Measurements from ENCODE around the gene ACOT12. TPM values are rescaled to one million over a fixed set of nuclear protein-coding genes. Genes with fewer than 3 reads are reported as not detected.
"Not testable (repeated sequence)": the region's sequence is repeated elsewhere in the genome, so short reads cannot be mapped to it uniquely, and the experiment has no call there.

Gene ACOT12
- total RNA-seq, result 1.6 TPM

DNA sequence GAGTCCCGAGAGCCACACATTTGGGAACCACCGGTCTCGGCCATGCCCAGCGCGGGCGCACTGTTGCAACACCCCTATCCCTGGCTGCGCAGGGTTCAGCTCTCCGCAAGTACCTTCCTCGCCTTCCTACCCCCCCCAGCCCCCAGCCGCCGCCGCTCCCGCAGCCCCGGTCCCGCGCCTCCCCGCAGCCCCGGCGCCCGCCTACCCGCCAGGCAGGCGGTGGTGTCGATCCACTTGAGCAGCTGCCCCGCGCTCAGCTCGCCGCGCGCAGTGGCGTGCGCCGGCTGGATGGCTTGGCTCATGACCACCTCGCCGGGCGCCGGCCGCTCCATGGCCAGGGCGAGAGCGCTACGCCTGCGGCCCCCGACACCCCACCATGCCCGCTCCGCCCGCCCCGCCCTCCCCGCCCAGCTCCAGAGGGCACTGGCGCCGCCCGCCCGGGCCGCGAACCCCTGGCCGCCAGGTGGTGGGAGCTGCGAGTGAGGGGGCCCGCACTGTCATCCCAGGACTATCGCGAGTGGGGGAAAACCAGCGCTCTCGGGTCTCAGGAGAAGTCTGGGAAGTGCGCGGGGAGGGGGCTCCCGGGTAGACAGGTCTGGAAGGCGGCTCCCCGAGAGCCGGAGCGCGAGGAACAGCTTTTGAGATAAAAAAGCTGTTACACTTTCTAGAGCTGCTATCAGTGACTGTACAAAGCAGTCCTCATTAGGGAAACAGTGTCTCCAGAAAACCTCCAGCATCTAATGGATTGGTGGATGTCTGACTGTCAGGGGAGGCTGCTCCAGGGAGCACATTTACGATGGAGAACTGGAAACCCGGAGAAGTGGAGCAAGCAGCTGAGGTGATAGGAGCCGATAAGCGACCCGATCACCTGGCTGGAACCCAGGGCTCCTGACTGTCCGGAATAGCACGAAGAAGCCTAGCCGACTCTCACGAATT is at the start of gene ACOT12:
Gene ACOT12, minus strand, starts transcription at position 352 of the 936 bp plus-strand sequence. Its CDS starts 20 bp downstream, at position 332.
- DNase-seq (ENCODE audit: low spot score in 2 of 2) (peak in 1 of 2 donors; percentile 32), FAIRE-seq (no peak)

DNA sequence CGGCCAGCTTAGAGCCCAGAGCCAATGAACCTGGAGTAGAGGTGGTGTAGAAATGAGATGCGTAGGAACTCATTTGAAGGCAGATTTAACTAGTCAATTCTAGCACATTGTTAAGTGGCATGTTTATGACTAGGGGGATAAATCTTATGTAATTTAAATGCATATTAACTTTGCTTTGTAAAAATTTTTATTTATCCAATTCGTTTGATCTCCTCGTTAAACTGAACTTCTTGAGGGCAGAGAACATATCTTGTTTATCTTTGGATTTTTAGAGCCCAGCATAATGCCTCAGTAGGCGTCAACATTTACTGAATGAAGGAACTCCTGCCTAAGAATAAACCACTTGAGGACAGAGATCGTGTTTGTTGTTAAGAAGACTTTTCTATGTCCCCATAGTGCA is 41.1 kb upstream of the ACOT12 start:
- DNase-seq (ENCODE audit: low spot score in 2 of 2) (no peak), FAIRE-seq (no peak)

DNA sequence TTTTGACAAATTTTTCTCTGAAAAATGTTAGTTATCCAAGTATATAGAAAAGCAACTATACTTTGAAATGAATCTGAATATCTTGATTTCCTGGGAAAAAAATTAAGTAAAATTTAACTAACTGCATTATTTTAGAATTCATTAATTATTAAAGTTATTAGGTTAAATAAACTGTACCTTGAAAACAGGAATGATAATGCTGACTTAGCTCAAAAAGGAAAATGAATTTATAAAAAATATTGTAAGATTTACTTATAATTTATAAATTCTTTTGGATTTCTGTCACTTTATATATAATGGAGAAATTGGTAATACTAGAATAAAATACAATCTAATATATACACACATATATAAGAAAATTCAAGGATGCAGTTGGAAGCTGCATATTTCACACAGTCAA is 36.1 kb upstream of the ACOT12 start:
- DNase-seq (ENCODE audit: low spot score in 2 of 2) (no peak), FAIRE-seq (peak; percentile 85)

DNA sequence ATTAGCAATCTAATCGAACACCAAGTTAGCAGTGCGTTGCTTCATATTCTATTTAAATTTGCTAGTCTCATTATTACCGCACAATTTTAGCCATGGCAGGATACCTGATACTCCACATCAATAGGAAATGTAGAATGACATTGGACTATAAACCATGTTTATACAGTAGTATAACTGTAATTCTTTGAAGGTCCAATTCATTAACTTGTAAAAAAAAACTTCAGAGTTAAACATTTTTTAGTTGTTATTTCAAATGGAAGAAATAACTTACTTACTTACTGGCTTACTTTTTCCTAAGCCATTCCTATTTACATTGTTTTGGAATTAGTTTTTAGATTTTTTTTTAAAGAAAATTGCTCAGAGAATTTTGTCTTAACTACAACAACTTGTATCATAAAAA is 35.4 kb upstream of the ACOT12 start:
- FAIRE-seq, result peak; percentile 47
- DNase-seq (ENCODE audit: low spot score in 2 of 2), result no peak

DNA sequence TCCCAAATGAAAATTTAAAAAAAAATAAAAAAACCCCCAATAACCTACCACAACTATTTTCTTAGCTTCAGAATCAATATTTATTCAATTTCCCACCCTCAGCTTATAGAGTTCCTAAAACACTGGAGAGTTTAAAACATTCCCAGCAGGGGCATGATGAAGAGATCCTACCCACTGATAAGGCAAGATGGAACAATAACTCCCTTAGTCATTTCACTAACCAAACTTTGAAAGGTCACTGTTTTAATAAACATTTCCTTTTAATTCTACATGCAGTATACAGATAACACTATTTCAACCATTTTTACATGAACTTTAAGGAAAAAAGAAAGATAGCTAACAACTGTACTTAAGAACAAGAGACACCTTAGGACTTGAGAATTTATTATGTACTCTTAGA is 34.9 kb upstream of the ACOT12 start:
- DNase-seq (ENCODE audit: low spot score in 2 of 2) (no peak), FAIRE-seq (no peak)

DNA sequence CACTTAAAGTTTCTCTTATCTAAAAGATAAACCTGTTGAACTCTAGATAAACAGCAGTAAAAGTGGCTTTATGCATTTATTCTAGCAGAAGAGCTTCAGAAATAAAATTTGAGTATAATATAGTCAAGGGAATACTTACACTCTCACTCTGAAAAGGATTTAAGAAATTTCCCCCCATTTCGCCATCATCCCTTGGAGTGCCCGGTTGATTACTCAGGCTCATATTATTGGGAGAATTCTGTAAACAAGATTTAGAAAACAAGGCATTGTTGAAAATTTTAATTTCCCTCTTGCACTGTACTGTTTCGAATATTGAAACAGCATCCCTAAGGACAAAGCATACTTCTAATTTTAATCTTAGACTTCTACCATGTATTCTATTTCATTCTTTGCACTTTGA is 34.5 kb upstream of the ACOT12 start:
- FAIRE-seq (no peak), DNase-seq (ENCODE audit: low spot score in 2 of 2) (no peak)

DNA sequence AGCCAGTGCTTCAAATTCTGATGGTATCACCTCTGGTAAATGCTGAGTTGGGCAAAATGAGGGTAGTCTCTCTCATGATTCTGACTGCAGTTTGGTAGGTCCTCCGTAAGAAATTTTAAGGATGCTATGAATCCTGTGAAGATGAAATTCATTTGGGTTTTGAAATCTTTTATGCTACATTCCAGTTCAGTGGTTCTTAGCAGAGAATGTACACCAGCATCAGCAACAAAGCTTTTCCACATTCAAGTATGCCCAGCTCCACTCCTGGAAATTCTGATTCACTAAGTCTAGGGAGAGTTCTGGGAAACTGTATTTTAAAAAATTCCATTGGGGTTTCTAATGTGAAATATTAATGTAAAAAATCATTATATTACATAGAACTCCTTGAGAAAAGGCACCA is 33.6 kb upstream of the ACOT12 start:
- FAIRE-seq, result no peak
- no peak for DNase-seq (ENCODE audit: low spot score in 2 of 2)

DNA sequence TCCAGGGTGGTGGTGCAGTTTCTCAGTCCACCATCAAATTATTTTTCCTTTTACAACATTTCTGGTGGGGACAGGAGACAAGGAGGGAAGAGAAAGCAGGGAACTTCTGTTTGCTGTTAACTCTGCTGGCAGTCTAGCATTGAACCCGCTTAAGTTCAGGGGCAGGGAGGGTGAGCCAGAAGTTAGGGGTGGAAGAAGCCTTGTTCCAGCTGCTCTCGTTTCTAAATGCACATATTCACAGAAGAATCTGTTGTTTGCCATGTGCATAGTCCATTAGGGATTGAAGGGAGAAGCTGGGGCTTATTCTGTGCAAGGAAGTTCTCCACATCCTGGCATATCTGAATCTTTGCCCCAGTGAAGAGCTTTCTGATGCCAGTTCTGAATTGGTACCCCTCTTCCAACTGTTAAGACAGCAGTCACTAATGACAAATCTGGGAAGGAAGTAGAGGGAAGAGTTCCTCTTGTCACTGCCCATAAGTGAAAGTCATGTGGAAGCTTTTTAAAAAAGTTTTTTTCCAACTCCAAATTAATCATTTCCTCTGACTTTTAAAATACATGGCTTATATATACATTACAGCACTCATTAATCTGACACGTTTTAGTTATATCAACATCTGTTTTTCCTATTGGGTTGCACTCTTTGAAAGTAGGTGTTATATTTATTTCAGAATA is 32.6 kb upstream of the ACOT12 start:
- no peak for DNase-seq (ENCODE audit: low spot score in 2 of 2)
- no peak for FAIRE-seq

DNA sequence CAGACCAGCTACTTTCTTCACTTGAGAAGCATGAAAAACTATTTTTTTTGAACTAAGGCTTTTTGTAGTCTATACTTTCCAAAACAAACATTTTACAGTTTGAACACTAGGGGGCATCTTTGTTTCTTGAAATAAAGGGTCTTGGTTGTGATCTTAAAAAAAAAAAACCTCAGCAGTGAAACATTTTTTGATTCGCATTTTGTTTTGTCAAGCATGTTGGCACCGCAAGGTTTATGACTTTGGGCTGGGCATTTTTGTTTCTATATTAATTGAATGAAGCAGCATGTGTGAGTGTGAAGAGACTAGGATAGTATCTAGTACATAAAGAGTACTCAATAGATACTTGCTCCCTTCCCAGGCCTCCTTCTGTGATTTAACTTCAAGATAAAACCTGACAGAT is 31.6 kb upstream of the ACOT12 start:
- FAIRE-seq (peak; percentile 89), DNase-seq (ENCODE audit: low spot score in 2 of 2) (peak; percentile 17 to 41)

DNA sequence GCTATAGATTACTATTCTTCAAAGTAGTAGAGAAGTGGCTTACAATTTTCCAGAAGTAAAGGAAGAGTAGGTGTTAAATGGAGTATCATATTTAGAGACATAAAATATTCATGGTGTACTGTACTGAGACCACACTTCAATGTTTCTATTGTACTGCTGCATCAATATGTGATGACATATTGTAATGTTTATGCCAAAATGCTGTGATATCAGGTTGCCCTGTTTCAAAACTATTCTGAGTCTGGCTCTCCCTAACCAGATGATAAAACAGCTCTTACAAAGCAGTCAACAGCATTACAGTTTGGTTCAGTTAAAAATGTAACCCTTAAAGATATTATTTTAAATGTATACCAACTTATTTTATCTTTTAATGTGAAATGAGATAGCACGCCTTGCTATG is 30.8 kb upstream of the ACOT12 start:
- DNase-seq (ENCODE audit: low spot score in 2 of 2) (no peak), FAIRE-seq (no peak)

DNA sequence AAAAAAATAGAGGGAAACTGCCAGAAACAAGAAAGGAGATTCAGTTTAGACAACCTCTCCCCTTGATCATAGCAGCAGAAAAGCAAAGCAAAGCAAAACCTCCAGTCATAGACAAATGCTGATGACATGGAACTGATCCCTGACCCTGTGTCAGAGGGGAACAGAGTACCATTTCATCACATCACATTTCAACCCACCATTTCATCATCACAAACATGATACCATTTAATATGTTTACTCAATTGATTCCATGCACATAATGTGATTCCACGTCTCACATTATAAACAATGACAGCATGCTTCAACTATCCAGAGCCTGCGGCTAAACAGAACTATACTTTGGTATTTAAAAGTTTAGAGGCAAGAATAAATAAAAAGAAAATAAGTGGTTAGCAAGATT is 28.7 kb upstream of the ACOT12 start:
- DNase-seq (ENCODE audit: low spot score in 2 of 2) (no peak), FAIRE-seq (no peak)

DNA sequence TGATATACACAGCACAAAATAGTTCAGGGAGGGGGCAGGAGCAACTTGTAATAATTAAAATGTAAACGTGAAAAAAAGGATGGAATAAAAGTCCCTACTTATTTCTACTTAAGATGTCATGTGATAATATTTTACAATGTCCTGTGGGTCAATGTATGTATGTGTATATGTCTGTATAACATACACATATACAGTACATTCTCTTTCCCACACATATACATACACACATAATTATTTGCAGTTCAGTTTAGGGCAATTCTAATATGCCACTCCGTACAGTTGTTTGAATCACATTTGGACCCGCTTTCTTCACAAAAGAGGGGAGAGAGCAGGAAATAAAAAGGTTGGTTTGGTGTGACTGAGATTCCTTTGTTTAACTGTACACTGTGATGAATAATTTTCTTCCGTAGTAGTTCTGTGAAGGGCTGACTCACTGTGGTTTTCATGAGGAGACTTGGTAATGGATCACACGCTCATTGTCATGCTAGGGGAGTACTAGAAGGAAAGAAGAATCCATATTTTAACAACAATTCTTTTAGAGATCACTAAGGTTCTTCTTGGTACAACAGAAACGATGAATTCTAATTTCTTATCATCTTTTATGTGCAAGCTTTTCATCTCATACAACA is 26.2 kb upstream of the ACOT12 start:
- no peak for FAIRE-seq
- DNase-seq (ENCODE audit: low spot score in 2 of 2), result no peak

DNA sequence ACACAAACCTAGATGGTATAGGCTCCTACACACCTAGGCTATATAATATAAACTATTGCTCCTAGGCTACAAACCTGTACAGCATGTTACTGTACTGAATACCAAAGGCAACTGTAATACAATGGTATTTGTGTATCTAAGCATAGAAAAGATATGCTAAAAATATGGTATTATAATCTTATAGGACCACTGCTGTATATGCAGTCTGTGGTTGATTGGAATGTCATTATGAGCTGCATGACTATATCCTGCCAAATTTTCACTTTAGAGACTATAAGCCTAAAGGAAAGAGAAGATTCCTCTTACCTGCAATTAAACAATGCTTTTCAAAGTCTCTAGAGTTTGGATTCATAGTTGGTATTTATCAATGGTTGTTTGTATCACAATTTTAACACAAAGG is 24.7 kb upstream of the ACOT12 start:
- DNase-seq (ENCODE audit: low spot score in 2 of 2) (no peak), FAIRE-seq (no peak)

DNA sequence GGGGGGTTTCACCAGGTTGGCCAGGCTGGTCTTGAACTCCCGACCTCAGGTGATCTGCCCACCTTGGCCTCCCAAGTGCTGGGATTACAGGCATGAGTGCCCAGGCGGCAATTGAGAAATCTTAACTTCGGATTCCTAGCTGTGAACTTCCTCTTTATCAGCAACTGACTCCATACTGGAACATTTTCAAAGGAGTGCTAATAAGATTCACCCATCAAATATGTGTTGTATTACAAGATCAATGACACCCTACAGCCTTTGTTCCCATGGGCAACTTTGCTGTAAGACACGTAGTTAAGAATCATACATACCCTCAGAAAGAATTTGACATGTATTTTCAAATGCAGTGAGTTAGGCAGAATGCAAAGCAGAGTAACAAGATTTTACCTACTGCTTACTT is 23.1 kb upstream of the ACOT12 start:
- DNase-seq (ENCODE audit: low spot score in 2 of 2), result no peak
- FAIRE-seq, result no peak

DNA sequence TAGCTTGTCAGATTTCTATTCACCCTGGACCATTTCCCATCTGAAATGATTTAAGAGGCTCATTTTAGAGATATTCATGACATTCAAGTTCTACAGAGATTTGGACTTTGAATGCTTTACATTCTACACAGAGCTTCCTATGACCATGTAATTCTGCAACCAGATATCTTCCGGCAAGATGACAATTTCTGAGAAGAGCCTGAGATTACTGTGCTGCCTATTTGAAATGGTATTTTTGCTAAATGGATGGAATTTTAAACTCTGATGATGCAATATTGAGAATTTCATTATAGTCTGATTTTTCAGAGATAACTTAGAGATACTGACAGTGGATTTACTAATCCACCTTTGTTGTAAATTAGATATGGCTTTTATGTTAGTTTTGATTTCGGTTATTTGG is 16.0 kb upstream of the ACOT12 start:
- no peak for DNase-seq (ENCODE audit: low spot score in 2 of 2)
- no peak for FAIRE-seq

DNA sequence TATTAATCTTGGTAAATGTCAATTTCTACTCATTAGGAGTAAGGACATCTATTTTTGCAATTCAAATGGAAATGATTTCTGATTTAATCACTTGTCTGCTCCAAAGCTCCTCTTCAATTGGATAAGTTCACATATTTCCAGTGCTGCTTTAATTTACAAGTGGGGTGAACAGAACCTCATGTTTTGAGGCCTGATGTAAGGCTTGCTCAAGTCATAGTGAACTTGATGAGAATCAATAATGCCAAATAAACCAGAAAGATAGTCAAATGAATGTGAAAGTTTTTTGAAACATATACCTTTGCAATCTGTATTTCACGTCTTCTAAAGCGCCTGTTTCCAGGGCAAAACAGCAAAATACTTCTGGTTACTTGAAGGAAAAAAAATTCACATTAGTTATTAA is 15.4 kb upstream of the ACOT12 start:
- FAIRE-seq, result no peak
- DNase-seq (ENCODE audit: low spot score in 2 of 2), result no peak

DNA sequence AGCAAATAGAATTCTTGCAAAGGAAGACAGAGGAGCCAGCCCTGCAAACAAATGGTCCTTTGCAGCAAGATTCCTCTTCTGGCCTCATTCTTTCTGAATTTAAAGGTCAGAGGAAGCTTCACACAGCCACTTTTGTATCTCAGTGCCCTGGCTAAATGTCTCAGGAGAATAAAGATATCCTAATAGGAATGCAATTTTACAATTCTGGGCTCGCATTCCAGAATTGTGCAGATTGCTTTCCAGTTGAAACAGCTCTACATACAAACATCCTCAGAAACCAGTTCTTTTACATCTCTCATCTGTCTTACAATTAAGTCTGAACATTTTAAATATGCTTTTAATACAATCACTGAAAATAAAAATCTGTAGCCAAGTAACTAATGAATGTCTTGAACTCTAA is 14.6 kb upstream of the ACOT12 start:
- DNase-seq (ENCODE audit: low spot score in 2 of 2) (no peak), FAIRE-seq (no peak)

DNA sequence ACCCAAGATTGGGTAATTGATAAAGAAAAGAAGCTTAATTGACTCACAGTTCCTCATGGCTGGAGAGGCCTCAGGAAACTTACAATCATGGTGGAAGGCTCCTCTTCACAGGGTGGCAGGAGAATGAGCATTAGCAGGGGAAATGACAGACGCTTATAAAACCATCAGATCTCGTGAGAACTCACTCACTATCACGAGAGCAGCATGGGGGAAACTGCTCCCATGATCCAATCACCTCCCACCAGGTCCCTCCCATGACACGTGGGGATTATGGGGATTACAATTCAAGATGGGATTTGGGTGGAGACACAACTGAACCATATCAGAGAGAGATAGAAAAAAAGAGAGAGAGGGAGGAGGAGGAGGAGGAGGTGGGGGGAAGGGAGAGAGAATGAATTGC is 13.9 kb upstream of the ACOT12 start:
- FAIRE-seq; DNase-seq (ENCODE audit: low spot score in 2 of 2): not testable (repeated sequence)

DNA sequence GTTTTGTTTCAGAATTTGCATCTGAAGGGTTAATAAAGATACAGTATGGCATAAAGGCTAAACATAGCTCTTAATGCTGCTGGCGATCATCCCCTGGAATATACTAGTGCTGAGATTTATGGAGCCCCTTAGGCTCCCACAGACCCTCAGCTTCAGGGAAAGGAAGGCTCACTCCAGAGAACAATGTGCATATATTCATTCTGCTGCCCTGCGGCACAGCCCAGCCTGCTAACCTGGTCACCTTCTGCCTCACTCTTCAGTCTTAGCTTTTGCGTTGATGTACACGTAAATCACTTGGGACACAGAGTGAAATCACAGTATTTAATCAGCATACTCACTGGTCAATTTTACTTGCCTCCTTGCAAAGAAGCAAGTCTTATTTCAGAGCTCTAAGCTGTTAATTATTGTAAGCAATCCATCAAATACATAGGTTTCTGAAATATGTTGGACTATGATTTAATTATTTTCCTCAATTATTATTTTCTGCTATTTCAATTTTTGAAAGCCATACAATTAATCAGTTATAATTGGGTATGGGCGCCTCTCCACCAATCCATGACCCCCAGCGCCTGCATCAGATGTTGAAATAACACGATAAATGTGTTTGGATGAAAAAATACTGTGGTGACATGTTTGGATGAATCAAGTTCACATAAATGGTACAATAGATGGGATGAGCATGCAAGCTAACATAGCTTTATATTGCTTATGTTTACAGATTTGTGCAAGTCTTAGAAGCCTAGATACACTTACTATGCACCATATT is 11.4 kb upstream of the ACOT12 start:
- FAIRE-seq, result no peak
- no peak for DNase-seq (ENCODE audit: low spot score in 2 of 2)

DNA sequence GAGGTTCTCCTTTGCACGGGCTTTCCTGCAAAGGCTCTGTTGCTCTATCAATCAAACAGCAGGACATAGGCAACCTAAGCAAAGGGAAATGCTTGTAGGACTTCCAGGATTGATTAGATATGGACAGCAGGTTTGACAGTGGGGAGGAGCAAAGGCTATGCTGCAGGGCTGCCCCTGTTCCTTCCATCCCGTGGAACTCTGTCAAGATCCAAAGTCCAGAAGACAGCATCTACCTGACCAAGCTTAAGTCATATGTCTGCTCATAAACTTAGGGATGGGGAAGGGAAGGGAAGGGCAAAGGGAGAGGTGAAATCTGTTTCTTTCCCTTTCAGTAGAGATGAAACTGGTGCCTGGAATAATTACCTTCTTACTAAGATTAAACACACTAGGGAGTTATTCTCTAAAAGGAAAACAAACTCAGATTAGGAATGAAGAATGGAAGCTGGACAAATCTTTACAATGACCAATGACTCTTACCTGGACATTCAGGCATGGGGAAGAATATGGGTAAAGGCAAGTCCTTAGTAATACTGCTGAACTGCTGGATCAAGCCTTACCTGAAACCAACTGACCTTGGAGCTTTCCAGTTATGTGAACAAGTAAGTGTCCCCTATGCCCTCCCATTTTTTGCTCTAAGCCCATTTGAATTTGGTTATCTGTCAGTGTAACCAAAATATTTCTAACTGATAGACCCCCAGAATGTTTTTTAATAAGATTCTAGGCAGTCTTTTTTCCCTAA is 8.4 kb upstream of the ACOT12 start:
- FAIRE-seq, result no peak

More for the DNA sequence above, 8.4 kb upstream of the ACOT12 start:
- no peak for DNase-seq (ENCODE audit: low spot score in 2 of 2)
